Hepatocyte (in vitro differentiated cells): Measurements from ENCODE around the gene CRELD2.

Experiments used
- CTCF ChIP-seq: fragments of 200-600 bp; sonication (generic); IDR thresholded peaks from 2 replicates; pipeline ENCODE4 v1.5.1; 2016; ENCODE audit warnings: antibody characterized with exemption, mild to moderate bottlenecking; ENCODE audit not compliant: poor library complexity
- EZH2 ChIP-seq: fragments of 200-600 bp; sonication (generic); IDR thresholded peaks from 2 replicates; pipeline ENCODE4 v1.6.1; 2016; ENCODE audit warnings: antibody characterized with exemption, mild to moderate bottlenecking, borderline replicate concordance

- TF ChIP-seq CTCF (no peak), EZH2 (no peak)
Observed at GRCh38 chr22:49927483-49928184, 9.2 kb downstream of the CRELD2 start.
